Neural progenitor cell (in vitro differentiated cells): ENCODE data around the gene CCT5. TPM values are rescaled to one million over a fixed set of nuclear protein-coding genes. Genes with fewer than 3 reads are reported as not detected.

ENCODE experiments used
- DNase-seq: peaks from one replicate; pipeline ENCODE4 v3.0.0-alpha.2; 2016; ENCODE audit warnings: low spot score
- H2AFZ ChIP-seq: fragments of 200-600 bp; sonication (generic); replicated peaks from 2 replicates; pipeline ENCODE4 v1.6.1; 2016; ENCODE audit warnings: antibody characterized with exemption
- H3F3A ChIP-seq: fragments of 200-600 bp; sonication (generic); 2 replicates; pipeline ENCODE4 v1.6.1; 2016; ENCODE audit warnings: antibody characterized with exemption, low read depth
- H3K27ac ChIP-seq: fragments of 200-600 bp; sonication (generic); 2 replicates; pipeline ENCODE4 v1.5.1; 2016; ENCODE audit warnings: mild to moderate bottlenecking
- H3K27me3 ChIP-seq: fragments of 200-600 bp; sonication (generic); 2 replicates; pipeline ENCODE4 v1.6.1; 2016; ENCODE audit warnings: mild to moderate bottlenecking, moderate library complexity
- H3K36me3 ChIP-seq: fragments of 200-600 bp; sonication (generic); 2 replicates; pipeline ENCODE4 v1.5.1; 2016
- H3K4me1 ChIP-seq: fragments of 200-600 bp; sonication (generic); 2 replicates; pipeline ENCODE4 v1.6.1; 2016; ENCODE audit warnings: mixed run types
- H3K4me2 ChIP-seq: fragments of 200-600 bp; sonication (generic); 2 replicates; pipeline ENCODE4 v1.6.1; 2016
- H3K4me3 ChIP-seq: fragments of 200-600 bp; sonication (generic); 2 replicates; pipeline ENCODE4 v1.5.1; 2016
- H3K79me2 ChIP-seq: fragments of 200-600 bp; sonication (generic); 2 replicates; pipeline ENCODE4 v1.6.1; 2016; ENCODE audit warnings: low read depth
- H3K9ac ChIP-seq: fragments of 200-600 bp; sonication (generic); 2 replicates; pipeline ENCODE4 v1.6.1; 2016
- H3K9me3 ChIP-seq: fragments of 200-600 bp; sonication (generic); 2 replicates; pipeline ENCODE4 v1.5.1; 2016; ENCODE audit warnings: low read depth
- H4K20me1 ChIP-seq: fragments of 200-600 bp; sonication (generic); 2 replicates; pipeline ENCODE4 v1.6.1; 2016; ENCODE audit warnings: low read depth
- H3K27ac Mint-ChIP-seq: 3 replicates; pipeline ENCODE4 v1.8.0; 2021; ENCODE audit warnings: mixed read lengths
- H3K27me3 Mint-ChIP-seq: 2 replicates; pipeline ENCODE4 v1.8.0; 2022; ENCODE audit warnings: low read depth, mild to moderate bottlenecking, inconsistent platforms, moderate library complexity, mixed read lengths; ENCODE audit not compliant: insufficient read depth
- H3K36me3 Mint-ChIP-seq: 3 replicates; pipeline ENCODE4 v1.8.0; 2021; ENCODE audit warnings: mixed read lengths
- H3K4me1 Mint-ChIP-seq: 3 replicates; pipeline ENCODE4 v1.8.0; 2021; ENCODE audit warnings: mixed read lengths
- H3K4me3 Mint-ChIP-seq: 3 replicates; pipeline ENCODE4 v1.8.0; 2021; ENCODE audit warnings: mild to moderate bottlenecking, moderate library complexity, mixed read lengths
- H3K9me3 Mint-ChIP-seq: 3 replicates; pipeline ENCODE4 v1.8.0; 2020; ENCODE audit warnings: mixed read lengths
- CTCF ChIP-seq: fragments of 200-600 bp; sonication (generic); IDR thresholded peaks from 2 replicates; pipeline ENCODE4 v1.5.1; 2017; ENCODE audit warnings: antibody characterized with exemption, mild to moderate bottlenecking
- EZH2 ChIP-seq: fragments of 200-600 bp; sonication (generic); IDR thresholded peaks from 2 replicates; pipeline ENCODE4 v1.6.1; 2017; ENCODE audit warnings: antibody characterized with exemption, mild to moderate bottlenecking, moderate library complexity
- EZH2phosphoT487 ChIP-seq: fragments of 200-600 bp; sonication (generic); IDR thresholded peaks from 2 replicates; pipeline ENCODE4 v1.6.1; 2017; ENCODE audit warnings: antibody characterized with exemption
- total RNA-seq: library from RNA; depleted of rRNA; stranded (reverse); fragments of >200 nt; gene quantifications from 2 replicates; pipeline ENCODE4 v1.2.3, GENCODE V29; 2015; ENCODE audit warnings: low replicate concordance

CCT5 gene
- total RNA-seq, 1 donor from 2014 or later = 532 TPM

- Histone ChIP-seq H3K4me2 (no peak overlapping the region), H3K4me1 (no peaks in the 10 kb centered on the region), H3K4me3 (no peak overlapping the region)
Observed at GRCh38 chr5:10233011-10233410, 17.1 kb upstream of the CCT5 start.

GRCh38 chr5:10233505-10233904 is 16.6 kb upstream of the CCT5 start:
- no peaks in the 10 kb centered on the region for H4K20me1 ChIP-seq
- Mint-ChIP-seq H3K27me3 (peaks cover 3% of the 10 kb centered on the region), H3K36me3 (peaks cover 24% of the 10 kb centered on the region), H3K4me3 (no peak overlapping the region), H3K4me1 (no peaks in the 10 kb centered on the region), H3K27ac (no peak overlapping the region), H3K9me3 (no peaks in the 10 kb centered on the region)
- H3K4me1 ChIP-seq = no peaks in the 10 kb centered on the region
- H3K27ac ChIP-seq = no peak overlapping the region
- TF ChIP-seq EZH2 = no peak
- no peak for TF ChIP-seq EZH2phosphoT487
- TF ChIP-seq CTCF = peak; percentile 37
- H3K9ac ChIP-seq = no peak overlapping the region
- H2AFZ ChIP-seq = no peak overlapping the region
- no peaks in the 10 kb centered on the region for H3F3A ChIP-seq
- H3K9me3 ChIP-seq = no peaks in the 10 kb centered on the region
- no peaks in the 10 kb centered on the region for H3K36me3 ChIP-seq
- no peak overlapping the region for H3K4me2 ChIP-seq
- H3K4me3 ChIP-seq = no peak overlapping the region
- peak; percentile 51 for DNase-seq
- H3K27me3 ChIP-seq = no peaks in the 10 kb centered on the region
- no peaks in the 10 kb centered on the region for H3K79me2 ChIP-seq

More at GRCh38 chr5:10233011-10233410, 17.1 kb upstream of the CCT5 start:
- Histone ChIP-seq H3K27ac (no peak overlapping the region), H3K36me3 (no peaks in the 10 kb centered on the region), H4K20me1 (no peaks in the 10 kb centered on the region), H3K9ac (no peak overlapping the region), H3K27me3 (no peaks in the 10 kb centered on the region), H3K79me2 (no peaks in the 10 kb centered on the region), H3F3A (no peaks in the 10 kb centered on the region), H3K9me3 (no peaks in the 10 kb centered on the region), H2AFZ (no peak overlapping the region)
- Mint-ChIP-seq H3K4me3 (no peak overlapping the region), H3K4me1 (no peaks in the 10 kb centered on the region), H3K9me3 (no peaks in the 10 kb centered on the region), H3K36me3 (peaks cover 24% of the 10 kb centered on the region), H3K27me3 (peaks cover 3% of the 10 kb centered on the region), H3K27ac (no peak overlapping the region)
- no peak for TF ChIP-seq CTCF
- no peak for TF ChIP-seq EZH2phosphoT487
- no peak for TF ChIP-seq EZH2
- DNase-seq = no peak

- H3K9me3 Mint-ChIP-seq = no peaks in the 10 kb centered on the region
- no peak overlapping the region for H3K4me3 ChIP-seq
- no peak for TF ChIP-seq CTCF
- no peak for TF ChIP-seq EZH2
- no peak for TF ChIP-seq EZH2phosphoT487
- no peaks in the 10 kb centered on the region for H3K4me1 Mint-ChIP-seq
- H3K27me3 ChIP-seq = no peaks in the 10 kb centered on the region
- H3K4me3 Mint-ChIP-seq = no peak overlapping the region
- H2AFZ ChIP-seq = no peak overlapping the region
- H3K79me2 ChIP-seq = no peaks in the 10 kb centered on the region
- H3K27ac ChIP-seq = no peak overlapping the region
- DNase-seq = no peak
- H3K36me3 ChIP-seq = no peaks in the 10 kb centered on the region
- peaks cover 26% of the 10 kb centered on the region for H3K36me3 Mint-ChIP-seq
- H4K20me1 ChIP-seq = peaks cover 3% of the 10 kb centered on the region
- no peaks in the 10 kb centered on the region for H3K9me3 ChIP-seq
- H3K27me3 Mint-ChIP-seq = peaks cover 3% of the 10 kb centered on the region
- H3K9ac ChIP-seq = no peak overlapping the region
- H3K4me2 ChIP-seq = no peak overlapping the region
- H3K4me1 ChIP-seq = no peaks in the 10 kb centered on the region
- H3F3A ChIP-seq = no peaks in the 10 kb centered on the region
- H3K27ac Mint-ChIP-seq = no peak overlapping the region
Observed at GRCh38 chr5:10235350-10235749, 14.7 kb upstream of the CCT5 start.
